Duodenal mucosa (tissue), 2 donors: ENCODE results near the gene HOXA6.

Source experiments
- H3K27ac ChIP-seq: one replicate; pipeline ENCODE4 v1.7.0; 2013; ENCODE audit warnings: low read depth, low read length
- H3K27me3 ChIP-seq, 2 donors: one replicate each; pipeline ENCODE4 v1.7.0; 2013; ENCODE audit warnings: low read length in 2 of 2, control low read depth in 1 of 2; ENCODE audit not compliant: insufficient read depth in 2 of 2, control insufficient read depth in 1 of 2
- H3K36me3 ChIP-seq, 2 donors: one replicate each; pipeline ENCODE4 v1.7.0; 2013; ENCODE audit warnings: low read length in 2 of 2, control low read depth in 1 of 2; ENCODE audit not compliant: insufficient read depth in 2 of 2, control insufficient read depth in 1 of 2
- H3K4me1 ChIP-seq, 2 donors: one replicate each; pipeline ENCODE4 v1.7.0; 2013; ENCODE audit warnings: low read length in 2 of 2, control low read depth in 1 of 2; ENCODE audit not compliant: insufficient read depth in 2 of 2, control insufficient read depth in 1 of 2
- H3K4me3 ChIP-seq, 2 donors: one replicate each; pipeline ENCODE4 v1.7.0; 2013; ENCODE audit warnings: low read length in 2 of 2, low read depth in 1 of 2
- H3K9ac ChIP-seq, 2 donors: one replicate each; pipeline ENCODE4 v1.7.0; 2013; ENCODE audit warnings: low read length in 2 of 2, low read depth in 1 of 2
- H3K9me3 ChIP-seq, 2 donors: one replicate each; pipeline ENCODE4 v1.7.0; 2013; ENCODE audit warnings: low read length in 2 of 2, control low read depth in 1 of 2; ENCODE audit not compliant: control insufficient read depth in 1 of 2

The HOXA6 gene

GRCh38 chr7:27172823-27173510 lies 25.4 kb upstream of the HOXA6 start:
- peaks cover 0 to 5% of the 10 kb centered on the region in 2 donors for H3K4me1 ChIP-seq
- peak overlapping the region; percentile 45 to 47 for H3K4me3 ChIP-seq
- H3K36me3 ChIP-seq: no peaks in the 10 kb centered on the region
- no peaks in the 10 kb centered on the region for H3K9me3 ChIP-seq
- H3K27me3 ChIP-seq: peaks cover 94 to 98% of the 10 kb centered on the region in 2 donors
- H3K9ac ChIP-seq: no peak overlapping the region
- H3K27ac ChIP-seq: peak overlapping the region; percentile 20

DNA sequence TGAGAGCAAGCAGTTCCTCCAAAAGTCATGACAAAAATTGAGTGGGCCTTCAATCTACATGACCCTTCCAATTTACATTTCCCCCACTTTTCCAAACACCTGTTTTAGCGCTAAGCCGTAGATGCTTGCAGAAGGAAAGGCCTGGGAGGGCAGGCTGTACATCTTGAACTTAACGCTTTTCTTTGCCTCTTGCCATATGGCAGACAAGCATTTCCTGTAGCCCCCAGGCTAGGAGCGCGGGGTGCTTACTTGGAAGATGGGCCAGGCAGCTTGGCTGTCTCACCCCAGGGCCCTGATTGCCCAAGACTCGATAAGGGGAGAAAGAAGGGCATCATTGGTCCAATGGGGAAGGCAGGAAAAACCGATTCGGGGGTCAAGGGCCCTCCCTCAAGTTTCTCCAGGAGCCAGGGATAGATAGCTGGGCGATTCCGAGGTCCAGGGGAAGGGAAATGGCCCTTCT lies 24.8 kb upstream of the HOXA6 start:
- peaks cover 94 to 98% of the 10 kb centered on the region in 2 donors for H3K27me3 ChIP-seq
- no peak overlapping the region for H3K9ac ChIP-seq
- no peaks in the 10 kb centered on the region for H3K9me3 ChIP-seq
- no peak overlapping the region for H3K27ac ChIP-seq
- no peaks in the 10 kb centered on the region for H3K36me3 ChIP-seq
- H3K4me3 ChIP-seq: no peak overlapping the region
- peaks cover 0 to 5% of the 10 kb centered on the region in 2 donors for H3K4me1 ChIP-seq

GRCh38 chr7:27171637-27172314 lies 24.2 kb upstream of the HOXA6 start:
- no peak overlapping the region for H3K4me3 ChIP-seq
- peaks cover 94 to 98% of the 10 kb centered on the region in 2 donors for H3K27me3 ChIP-seq
- H3K9me3 ChIP-seq: no peaks in the 10 kb centered on the region
- H3K9ac ChIP-seq: no peak overlapping the region
- H3K4me1 ChIP-seq: peaks cover 0 to 5% of the 10 kb centered on the region in 2 donors
- peak overlapping the region; percentile 17 for H3K27ac ChIP-seq
- H3K36me3 ChIP-seq: no peaks in the 10 kb centered on the region

DNA sequence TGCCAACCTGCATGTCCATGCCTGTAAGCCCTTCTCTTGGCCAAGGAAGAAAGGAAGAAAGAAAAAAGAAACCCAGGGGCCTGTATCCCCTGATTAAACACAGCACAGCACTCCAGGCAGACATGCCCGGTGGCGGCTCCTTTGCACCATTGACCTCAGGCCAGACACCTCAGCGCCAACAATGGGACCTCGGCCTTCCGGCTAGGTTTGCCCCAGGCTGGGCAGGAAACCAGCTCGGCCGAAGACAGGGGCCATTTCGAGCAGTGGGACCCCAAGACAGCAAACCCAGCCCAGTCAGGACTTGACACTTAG lies 23.7 kb upstream of the HOXA6 start:
- Histone ChIP-seq H3K4me1 (peaks cover 0 to 5% of the 10 kb centered on the region in 2 donors), H3K27me3 (peaks cover 94 to 98% of the 10 kb centered on the region in 2 donors), H3K9ac (no peak overlapping the region), H3K9me3 (no peaks in the 10 kb centered on the region), H3K27ac (peak overlapping the region; percentile 17), H3K4me3 (no peak overlapping the region), H3K36me3 (no peaks in the 10 kb centered on the region)

DNA sequence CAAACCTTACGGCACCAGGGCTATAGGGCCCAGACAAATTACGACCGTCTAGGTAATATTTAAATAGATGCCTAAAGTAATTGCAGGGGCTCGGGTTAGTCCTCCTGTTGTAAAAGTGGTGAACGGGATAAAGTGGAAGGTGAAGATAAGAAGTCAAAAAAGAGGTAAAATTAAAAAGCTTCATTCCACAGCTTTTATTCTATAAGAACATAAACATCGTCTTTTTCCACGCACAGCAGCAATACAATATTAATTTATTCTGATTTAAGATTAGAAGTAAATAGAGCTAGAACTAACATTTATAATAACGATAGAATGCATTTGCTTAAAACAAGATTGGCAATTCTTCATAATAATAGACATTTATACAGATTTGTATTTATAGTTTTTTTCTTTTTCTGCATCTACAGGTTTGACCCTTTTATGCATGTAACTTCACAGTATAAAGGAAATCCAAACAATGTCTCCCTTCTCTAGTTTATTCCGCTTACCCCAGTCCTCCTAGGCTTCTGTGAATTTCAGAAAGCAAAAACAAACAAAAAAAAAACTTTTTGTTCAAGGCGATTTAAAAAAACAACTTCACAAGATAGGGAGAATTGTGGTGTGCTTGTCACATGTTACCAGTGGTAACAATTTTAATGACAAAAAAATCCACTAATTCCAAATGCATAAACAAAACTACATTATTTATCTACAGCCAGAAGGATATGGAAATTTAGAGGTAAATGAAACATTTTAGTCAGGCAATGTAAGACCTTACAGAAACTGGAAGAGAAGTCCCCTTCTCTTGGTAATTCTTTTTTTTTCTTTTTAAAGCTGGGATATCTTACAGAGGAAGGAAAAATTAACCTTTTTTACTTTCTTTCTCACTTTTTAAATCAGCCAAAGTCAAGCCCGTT lies 23.1 kb upstream of the HOXA6 start:
- H3K4me3 ChIP-seq: no peak overlapping the region
- H3K9ac ChIP-seq: no peak overlapping the region
- H3K9me3 ChIP-seq: no peaks in the 10 kb centered on the region
- no peaks in the 10 kb centered on the region for H3K36me3 ChIP-seq
- no peak overlapping the region for H3K27ac ChIP-seq
- peaks cover 0 to 5% of the 10 kb centered on the region in 2 donors for H3K4me1 ChIP-seq
- H3K27me3 ChIP-seq: peaks cover 94 to 98% of the 10 kb centered on the region in 2 donors

- H3K36me3 ChIP-seq: no peaks in the 10 kb centered on the region
- peaks cover 94 to 98% of the 10 kb centered on the region in 2 donors for H3K27me3 ChIP-seq
- no peak overlapping the region for H3K9ac ChIP-seq
- no peak overlapping the region for H3K4me3 ChIP-seq
- peaks cover 0 to 7% of the 10 kb centered on the region in 2 donors for H3K4me1 ChIP-seq
- no peaks in the 10 kb centered on the region for H3K9me3 ChIP-seq
- H3K27ac ChIP-seq: peak overlapping the region; percentile 3
Observed at GRCh38 chr7:27169658-27170425, 22.3 kb upstream of the HOXA6 start.

DNA sequence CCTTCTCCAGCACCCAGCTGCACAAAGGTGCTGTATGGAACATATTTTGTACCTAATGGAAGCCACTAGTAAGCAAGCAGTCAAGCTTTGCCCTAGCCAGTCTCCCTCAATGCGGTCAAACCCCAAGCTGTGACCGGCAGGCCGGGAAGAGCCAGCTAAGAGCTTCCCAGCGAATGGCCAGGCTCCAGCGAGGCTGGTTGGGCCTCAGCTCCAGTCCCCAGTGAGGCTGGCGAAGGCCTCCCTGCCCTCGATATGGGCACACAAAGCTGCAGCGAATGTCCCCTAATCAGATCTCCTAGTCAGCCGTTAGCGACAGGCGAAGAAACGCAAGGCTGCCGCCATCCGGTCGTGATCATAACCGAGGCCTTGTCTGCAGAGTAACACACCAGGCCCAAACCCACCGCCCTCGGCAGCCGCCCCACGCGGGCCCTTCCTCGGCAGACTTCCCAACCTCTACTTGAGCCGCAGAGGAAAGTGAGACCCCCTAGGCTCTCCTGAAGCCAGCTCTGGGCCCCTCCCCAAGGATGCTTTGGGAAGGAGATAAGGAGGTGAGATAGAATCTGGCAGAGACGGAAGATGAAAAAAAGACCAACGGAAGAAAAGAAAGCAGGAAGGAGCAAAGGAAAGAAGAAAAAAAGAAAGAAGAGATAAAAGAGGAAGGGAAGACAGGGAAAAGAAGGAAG lies 20.8 kb upstream of the HOXA6 start:
- peaks cover 0 to 14% of the 10 kb centered on the region in 2 donors for H3K4me1 ChIP-seq
- H3K4me3 ChIP-seq: no peak overlapping the region
- peaks cover 97 to 99% of the 10 kb centered on the region in 2 donors for H3K27me3 ChIP-seq
- H3K9ac ChIP-seq: no peak overlapping the region
- H3K27ac ChIP-seq: peak overlapping the region; percentile 42
- no peaks in the 10 kb centered on the region for H3K9me3 ChIP-seq
- no peaks in the 10 kb centered on the region for H3K36me3 ChIP-seq

DNA sequence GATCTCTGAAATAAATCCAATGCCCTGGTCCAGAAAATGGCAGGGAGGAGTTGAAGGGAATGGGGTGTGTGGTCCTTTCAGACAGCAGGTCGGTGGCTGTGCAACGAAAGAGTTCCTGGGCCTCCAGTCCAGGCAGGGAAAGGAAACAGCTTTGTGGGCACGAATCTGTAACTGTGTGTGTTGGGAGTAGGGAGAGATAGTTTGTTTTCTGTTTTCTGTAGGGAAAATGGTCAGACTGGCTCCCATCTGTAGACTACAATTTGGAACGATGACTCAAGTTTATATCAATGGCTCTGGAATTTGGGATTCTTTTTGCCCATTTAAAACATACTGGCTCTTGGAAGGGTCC lies 20.3 kb upstream of the HOXA6 start:
- Histone ChIP-seq H3K27ac (no peak overlapping the region), H3K4me3 (no peak overlapping the region), H3K9ac (no peak overlapping the region), H3K9me3 (no peaks in the 10 kb centered on the region), H3K27me3 (peaks cover 97 to 99% of the 10 kb centered on the region in 2 donors), H3K36me3 (no peaks in the 10 kb centered on the region), H3K4me1 (peaks cover 0 to 14% of the 10 kb centered on the region in 2 donors)
